Cardiac fibroblast (primary cell): Measurements from ENCODE around the gene MIF.
A peak's percentile ranks its signal among the peaks of the same experiment; 100 is the strongest.
"Not testable (repeated sequence)": the region's sequence is repeated elsewhere in the genome, so short reads cannot be mapped to it uniquely, and the experiment has no call there.

ENCODE experiments used
- DNase-seq, 2 donors: peaks; one replicate each; pipeline versions ENCODE4 v3.0.0 to v3.0.0-alpha.2; 2010; ENCODE audit warnings: low read depth in 2 of 2
- H3K4me3 ChIP-seq, 2 donors: replicated peaks in 1 of 2; 1 replicate in 1 of 2; 2 replicates in 1 of 2; pipeline ENCODE4 v1.5.1; 2011; ENCODE audit warnings: low read depth in 2 of 2, low read length in 2 of 2, mild to moderate bottlenecking in 2 of 2, moderate library complexity in 1 of 2
- CTCF ChIP-seq: IDR thresholded peaks from one replicate; pipeline ENCODE4 v1.5.1; 2011; ENCODE audit warnings: low read depth, mild to moderate bottlenecking, low read length, inconsistent platforms

MIF gene

DNA sequence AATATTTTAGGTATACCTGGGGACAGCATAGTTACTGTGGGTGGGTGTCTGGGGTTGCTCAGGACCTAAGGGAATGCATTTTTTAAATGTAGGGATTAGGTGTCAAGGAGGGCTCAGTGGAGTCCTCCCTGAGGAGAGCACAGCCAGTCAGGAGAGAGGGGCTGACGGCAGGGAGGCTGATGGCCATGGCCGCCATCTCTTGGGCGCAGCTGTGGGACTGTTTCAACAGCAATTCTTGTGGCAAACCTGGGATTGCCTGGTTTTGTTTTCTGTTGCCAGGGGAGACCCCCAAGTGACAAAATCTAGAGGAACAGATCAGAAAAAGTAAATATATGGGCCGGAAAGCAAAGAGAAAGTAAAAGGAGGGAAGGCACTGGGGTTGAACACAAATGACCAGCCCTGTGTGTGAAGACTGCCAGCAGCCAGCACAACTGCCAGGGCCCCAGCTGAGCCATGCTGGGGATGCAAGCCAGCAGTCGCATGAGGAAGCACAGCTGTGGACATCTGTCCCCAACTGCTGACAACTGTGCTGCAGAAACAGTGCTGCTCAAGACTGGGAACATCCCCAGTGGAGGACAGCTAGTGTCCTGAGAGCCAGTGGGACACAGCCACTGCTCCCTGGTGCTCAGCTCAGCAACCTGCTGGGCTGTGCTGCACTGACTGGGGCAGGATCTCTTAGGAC lies 10.5 kb downstream of the MIF start:
- no peak for DNase-seq
- H3K4me3 ChIP-seq = no peak overlapping the region
- no peak for TF ChIP-seq CTCF

DNA sequence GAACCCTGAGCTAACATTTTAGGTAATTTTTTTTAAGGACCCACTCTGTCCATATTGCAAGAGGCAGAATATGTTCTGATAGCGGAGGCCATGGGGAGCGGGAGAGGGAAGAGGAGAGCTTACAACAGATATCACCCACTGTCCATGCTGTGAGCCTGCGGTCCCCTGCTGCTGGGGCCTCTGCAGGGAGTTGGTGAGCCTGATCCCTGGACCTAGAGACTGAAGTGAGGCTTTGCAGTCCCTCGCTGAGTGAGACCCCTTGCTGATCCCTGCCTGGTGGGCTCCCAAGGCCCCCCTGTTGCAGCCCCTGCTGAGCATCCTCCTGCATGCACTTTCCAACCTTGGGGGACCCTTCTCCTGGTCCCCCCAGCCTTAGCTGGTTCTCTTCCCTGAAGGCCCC lies 12.5 kb downstream of the MIF start:
- no peak for DNase-seq
- no peak overlapping the region for H3K4me3 ChIP-seq
- no peak for TF ChIP-seq CTCF

- not testable (repeated sequence) for H3K4me3 ChIP-seq, DNase-seq
These were observed 13.2 kb downstream of the MIF start for GRCh38 chr22:23907423-23907822.

GRCh38 chr22:23908587-23909205 lies 14.5 kb downstream of the MIF start:
- no peak overlapping the region for H3K4me3 ChIP-seq
- DNase-seq = no peak
- TF ChIP-seq CTCF = no peak

GRCh38 chr22:23909296-23909898 lies 15.2 kb downstream of the MIF start:
- no peak overlapping the region for H3K4me3 ChIP-seq
- TF ChIP-seq CTCF = no peak
- peak in 1 of 2 donors; percentile 54 for DNase-seq

- DNase-seq = no peak
- TF ChIP-seq CTCF = no peak
These were observed 16.5 kb downstream of the MIF start for GRCh38 chr22:23910496-23911190.

DNA sequence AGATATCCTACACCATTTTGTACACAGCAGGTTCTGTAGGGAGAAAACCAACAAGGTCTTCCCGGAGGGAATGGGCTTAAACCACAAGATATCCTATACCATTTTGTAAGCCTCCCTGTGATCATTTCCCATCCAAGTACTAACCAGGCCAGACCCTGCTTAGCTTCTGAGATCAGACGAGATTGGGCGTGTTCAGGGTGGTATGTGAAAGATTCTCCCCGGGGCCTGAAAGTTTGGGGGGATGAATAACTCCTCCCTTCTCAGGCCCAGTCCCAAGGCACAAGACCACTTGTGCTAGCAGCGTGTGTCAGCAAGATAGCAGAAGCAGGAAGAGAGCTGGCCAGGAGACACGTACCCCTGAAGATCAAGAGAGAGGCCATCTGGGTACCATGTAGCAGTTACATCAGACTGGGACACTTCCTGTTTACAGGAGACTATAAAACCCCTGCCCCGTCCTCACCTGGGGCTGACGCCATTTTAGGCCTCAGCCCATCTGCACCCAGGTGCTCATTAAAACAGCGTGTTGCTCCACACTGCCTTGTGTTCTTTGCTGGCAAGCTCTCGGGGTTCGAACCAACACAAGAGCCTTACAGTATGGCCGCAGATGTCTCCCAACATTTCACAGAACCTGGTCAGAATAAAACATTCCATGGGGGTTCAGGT lies 17.3 kb downstream of the MIF start:
- no peak for TF ChIP-seq CTCF
- no peak for DNase-seq
- H3K4me3 ChIP-seq = no peak overlapping the region

More at GRCh38 chr22:23910496-23911190, 16.5 kb downstream of the MIF start:
- no peak overlapping the region for H3K4me3 ChIP-seq
